Activated gamma-delta T cell (primary cell): ENCODE results near the gene ECHS1.

Experiments used
- DNase-seq: peaks from one replicate; lab custom pipeline; 2025; lab: John Stamatoyannopoulos, UW

The ECHS1 gene

DNA sequence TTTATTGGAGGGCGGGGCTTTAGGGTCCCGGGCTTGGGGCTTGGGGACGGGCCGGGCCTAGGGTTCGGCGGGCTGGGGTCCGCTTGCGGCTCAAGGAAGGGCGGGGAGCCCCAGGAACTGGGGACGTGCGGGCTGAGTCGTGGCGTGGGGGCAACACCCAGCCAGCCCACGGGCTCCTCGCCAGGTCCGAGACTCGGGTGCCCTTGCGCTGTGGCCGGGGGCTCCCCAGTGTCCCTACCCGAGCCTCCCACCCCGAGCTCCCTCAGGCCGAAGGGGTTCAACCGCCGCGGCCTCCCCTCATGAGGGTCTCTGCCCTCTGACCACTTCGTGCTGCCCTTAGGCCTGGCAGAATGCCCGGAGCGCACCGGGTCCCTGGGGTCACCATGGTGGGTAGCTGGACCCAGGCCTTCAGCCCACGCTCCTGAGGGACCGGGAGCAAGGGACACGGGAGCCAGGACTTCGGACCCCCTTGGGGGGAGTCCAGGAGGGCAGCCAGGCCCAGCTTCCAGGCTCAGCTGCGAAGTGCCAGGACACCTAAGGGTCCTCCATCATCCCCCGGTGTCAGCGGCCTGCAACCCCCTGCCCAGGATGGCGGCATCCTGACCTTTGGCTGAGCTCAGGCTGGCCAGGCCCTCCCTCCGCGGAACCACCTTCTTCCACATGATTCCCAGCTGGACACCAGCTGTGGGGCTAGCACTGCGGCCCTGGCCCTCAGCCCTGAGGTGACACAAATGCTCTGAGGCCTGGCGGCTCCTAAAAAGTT lies 14.8 kb downstream of the ECHS1 start:
- DNase-seq = no peak

DNA sequence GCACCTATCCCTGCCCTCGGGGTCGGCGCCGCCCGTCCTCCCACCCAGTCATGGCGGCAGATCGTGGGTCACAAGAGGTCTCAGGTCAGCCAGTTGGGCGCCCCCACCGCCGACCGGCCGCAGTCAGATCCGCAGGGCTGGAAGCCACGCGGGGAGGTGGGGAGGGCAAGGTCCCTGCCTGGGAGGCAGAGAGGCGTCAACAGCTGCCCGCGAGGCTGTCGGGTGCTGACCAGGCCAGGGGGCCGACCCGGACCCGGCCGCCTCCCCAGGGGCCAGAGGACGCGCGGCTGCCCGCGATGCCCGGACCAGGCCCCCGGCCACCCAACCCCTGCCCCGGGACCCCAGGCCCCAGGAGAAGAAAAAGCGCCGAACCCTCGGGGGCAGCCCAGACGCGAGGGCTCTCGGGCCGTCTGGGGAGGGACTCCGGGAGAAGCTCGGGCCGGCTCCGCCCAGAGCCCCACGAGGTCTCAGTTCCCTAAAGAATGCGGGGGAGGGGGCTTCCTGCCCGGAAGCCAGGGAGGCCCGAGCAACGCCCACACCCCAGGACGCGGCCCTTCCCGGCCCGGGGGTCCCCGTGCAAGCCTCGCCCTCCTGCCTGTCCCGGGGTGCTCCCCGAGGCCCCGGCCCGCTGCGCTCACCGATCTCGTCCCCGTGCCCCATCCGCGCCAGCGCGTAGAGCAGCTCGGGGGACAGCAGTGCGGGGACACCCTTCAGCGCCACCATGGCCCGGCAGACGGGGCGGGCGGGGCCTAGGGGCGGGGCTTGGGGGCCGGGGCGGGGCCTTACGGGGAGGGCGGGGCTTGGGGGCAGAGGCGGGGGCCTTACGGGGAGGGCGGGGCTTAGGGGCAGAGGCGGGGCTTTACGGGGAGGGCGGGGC lies 15.6 kb downstream of the ECHS1 start, which contains the start of gene FUOM:
Gene FUOM, minus strand, starts transcription at position 735 of the 877 bp plus-strand sequence. Its CDS starts 12 bp downstream, at position 723.
- peak; percentile 63 for DNase-seq

GRCh38 chr10:133356549-133357284 lies 16.4 kb downstream of the ECHS1 start:
- DNase-seq = no peak

DNA sequence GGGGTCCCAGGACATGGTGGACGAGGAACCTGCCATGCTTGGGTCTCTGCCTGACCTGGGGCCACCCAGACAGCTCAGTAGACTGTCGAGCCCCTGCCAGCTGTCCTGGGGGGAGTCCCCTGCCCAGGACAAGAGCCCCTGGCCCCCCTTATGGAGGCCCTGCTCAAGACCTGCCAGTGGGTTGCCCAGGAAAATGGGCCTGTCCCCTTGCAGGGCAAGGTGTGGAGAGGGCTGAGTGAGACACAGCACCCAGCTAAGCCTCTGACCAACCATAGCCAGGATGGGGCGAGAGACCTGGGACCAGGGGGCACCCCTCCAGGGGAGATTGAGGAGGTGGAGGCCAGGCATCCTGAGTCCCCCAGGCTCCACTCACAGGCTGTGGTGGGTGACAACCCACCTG lies 17.2 kb downstream of the ECHS1 start:
- no peak for DNase-seq

DNA sequence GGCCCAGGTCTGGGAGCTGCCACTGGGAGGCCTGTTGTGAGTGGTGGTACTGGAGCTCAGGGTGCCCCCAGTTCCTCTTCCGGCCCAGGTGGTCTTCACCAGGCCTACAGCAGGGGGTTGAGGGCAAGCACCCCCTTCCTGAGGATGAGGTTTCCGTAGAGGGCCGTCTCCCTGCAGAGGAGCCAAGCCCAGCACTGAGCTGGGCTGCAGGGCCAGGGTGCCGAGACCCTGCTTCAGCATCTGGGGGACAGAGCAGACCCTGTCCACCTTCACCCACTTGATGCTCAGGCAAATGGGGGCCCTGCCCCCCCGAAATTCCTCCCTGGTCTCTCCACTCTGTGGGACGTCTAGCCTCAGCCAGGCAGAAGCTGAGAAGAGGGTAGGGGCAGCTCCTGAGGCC lies 17.9 kb downstream of the ECHS1 start:
- DNase-seq = no peak

- no peak for DNase-seq
These were observed 18.4 kb downstream of the ECHS1 start for GRCh38 chr10:133354672-133355240.

- DNase-seq = no peak
These were observed 19.1 kb downstream of the ECHS1 start for GRCh38 chr10:133353988-133354605.

DNA sequence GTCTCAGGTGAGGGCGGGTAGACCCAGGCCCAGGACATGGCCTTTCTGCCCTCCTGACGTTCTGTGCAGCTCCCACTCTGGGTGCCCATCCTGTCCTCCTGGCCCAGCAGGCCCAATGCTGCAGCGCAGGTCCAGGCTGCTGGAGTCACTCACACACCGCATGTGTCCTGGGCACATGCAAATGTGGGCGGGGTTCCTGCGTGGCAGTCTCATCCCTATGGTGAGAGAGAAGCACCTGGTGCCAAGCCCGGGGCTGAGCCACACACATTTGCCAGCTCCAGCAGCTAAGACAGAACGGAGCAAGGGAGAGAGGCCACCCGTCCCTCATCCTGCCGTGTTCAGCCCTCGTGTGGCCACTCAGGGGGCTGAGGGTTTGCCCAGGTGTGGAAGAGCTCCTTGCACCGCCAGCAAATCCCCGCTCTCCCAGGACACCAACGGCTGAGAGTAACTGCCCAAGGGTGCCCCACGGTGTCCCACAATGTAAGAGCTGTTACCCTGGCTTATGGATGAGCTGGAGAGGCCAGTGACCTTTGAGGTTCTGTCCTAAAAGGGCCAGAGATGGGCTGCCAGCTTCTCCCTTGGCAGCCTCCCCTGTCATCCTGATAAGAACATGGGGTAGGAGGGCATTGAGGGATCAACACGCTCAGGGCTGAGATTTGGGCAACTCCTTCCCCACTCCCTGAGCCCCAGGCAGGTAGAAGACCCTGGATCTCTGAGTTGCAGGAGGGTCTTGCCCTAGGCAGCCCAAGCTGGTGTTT lies 19.8 kb downstream of the ECHS1 start:
- DNase-seq = no peak

DNA sequence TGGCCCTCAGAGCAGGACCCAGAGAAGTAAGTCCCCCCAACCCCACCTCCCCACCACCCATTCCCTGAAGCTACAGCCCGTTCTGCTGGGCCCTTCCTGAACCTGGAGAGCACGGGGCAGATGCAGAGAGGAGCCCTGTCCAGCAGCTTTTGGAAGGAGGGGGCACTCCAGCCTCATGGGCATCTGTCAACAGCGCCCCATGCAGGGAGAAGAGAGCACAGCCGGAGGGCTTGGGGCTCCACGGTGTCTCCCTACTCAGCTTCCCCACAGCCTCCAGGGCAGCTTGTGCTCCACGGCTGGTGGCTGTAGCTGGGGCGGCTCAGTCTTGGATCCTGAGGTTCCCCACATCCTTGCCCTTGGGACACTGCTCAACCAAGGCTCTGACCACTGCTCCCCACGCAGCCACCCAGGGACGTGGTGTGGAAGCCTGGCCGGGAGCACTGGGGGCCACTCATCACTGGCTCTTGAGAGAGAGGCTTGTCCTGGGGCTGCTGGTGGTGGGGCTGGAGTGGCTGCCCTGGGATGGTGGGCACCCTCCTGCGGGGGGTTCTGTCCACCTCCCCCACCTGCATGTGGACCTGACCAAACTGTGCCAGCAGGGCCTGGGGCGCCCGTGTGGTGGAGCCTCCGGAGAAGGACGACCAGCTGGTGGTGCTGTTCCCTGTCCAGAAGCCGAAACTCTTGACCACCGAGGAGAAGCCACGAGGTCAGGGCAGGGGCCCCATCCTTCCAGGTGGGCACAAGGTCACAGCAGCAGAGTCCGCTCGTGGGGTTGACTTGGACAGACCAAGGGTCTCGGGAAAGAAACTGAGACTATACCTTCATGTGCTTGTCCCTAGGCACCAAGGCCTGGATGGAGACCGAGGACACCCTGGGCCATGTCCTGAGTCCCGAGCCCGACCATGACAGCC lies 21.5 kb downstream of the ECHS1 start:
- DNase-seq = no peak

DNA sequence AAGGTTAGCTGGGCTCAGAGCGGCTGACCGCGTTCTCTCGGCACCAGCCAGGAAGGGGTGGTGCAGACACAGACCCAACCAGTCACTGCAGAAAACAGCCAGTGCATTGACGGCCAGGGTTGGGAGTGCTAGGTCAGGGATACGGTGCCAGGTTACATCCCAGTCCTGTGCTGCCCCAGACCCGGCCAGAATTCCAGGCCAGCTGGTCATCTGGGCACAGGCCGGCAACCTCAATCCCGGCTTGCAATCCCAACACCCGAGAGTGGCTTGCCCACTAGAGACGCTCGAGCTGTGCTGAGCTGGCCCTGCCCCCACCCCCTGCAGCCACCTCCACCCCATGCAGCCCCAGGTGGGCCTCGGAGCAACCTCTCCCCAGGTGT lies 22.2 kb downstream of the ECHS1 start:
- DNase-seq = no peak

DNA sequence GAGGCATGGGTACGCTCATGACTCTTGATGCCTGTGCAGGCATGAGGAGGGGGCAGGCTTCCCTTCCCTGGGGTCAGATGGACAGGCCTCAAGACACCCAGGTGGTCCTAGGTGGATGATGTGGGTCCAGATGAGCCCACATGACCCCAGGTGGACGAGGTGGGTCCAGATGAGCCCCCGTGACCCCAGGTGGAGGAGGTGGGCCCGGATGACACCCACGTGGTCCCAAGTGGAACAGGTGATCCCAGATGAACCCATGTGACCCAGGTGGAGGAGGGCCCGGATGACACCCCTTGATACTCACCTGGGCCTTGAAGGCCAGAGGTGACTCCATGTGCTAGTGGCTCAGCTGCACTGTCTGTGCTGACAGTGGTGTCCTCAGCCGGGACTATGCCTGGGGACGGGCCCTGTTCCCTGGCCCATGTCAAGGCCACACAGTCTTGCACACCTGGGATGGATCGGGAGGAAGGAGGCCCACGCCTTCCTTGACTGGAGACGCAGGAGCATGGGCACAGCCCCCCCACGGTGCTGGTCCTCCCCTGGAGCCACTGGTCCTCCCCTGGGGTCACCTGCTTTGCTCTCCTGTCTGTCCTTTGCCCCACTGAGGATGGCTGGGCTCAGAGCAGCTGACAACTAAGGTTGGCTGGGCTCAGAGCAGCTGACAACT lies 22.7 kb downstream of the ECHS1 start:
- no peak for DNase-seq

- no peak for DNase-seq
These were observed 23.6 kb downstream of the ECHS1 start for GRCh38 chr10:133349577-133350011.

DNA sequence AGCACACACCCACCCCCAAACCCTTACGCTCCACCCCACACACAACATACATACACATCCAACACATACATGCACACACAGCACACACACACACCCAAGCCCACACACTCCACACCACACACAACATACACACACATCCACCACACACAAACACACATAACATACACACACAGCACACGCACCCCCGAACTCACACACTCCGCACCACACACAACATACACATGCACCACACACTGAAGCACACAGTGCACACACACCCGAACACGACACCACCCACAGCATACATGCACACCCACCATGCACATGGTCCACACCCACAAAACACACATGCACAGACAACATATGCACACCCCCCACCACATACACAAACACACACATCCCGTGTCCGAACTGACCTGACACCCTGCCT lies 24.0 kb downstream of the ECHS1 start:
- no peak for DNase-seq

DNA sequence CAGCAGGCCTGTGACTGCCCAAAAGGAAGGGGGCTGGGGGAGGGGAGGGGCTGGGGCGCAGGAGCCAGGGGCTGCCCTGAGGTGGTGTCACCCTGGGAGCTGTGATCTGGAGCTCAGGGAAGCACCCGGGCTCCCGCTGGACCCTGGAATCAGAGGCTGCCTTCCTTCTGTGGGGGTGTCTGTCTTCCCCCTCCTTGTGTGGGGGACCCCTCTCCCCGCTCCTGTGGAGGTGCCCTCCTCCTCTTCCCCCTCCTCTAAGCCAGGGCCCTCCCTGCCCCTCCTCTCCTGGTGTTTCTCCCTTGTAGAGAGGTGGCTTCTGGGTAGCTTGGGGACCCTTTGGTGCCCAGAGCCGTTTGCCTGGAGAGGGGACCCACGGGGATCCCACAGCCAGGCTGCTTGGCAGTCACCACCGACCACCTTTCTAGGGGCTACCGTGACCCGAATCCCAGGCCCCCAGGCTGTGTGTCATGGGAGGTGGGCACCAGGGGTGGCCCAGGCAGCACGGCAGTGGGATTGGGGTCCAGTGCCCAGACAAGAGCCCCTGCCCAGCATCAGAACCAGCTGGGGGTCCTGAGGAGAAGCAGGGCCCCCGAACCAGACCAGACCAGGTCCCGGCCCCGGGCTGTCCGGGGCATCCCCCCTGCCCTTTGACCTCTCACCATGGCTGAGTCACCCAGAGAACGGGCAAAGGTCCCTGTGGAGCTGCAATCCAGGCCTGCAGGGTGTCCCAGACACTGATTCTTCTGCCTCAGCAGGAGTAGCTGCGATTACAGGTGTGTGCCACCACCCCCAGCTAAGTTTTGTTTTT lies 25.2 kb downstream of the ECHS1 start:
- DNase-seq = no peak

DNA sequence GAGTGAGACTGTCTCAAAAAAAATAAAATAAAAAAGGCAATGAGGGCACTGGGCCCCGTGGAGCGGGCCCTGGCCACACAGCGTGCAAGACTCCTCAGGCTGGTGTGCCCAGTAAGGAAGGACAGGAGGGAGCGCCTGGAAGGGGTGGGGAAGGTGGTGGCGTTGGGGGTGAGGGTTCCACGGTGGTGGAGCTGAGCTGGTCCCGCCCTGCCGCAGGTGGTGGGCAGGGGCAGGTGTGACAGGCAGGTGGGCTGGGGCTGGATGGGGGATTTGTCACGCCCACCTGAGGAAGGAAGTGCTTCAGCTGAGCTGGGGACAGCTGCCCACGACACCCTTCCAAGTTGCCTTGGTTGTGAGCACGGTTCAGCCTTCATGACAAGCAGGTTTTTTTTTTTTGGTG lies 26.7 kb downstream of the ECHS1 start:
- no peak for DNase-seq

DNA sequence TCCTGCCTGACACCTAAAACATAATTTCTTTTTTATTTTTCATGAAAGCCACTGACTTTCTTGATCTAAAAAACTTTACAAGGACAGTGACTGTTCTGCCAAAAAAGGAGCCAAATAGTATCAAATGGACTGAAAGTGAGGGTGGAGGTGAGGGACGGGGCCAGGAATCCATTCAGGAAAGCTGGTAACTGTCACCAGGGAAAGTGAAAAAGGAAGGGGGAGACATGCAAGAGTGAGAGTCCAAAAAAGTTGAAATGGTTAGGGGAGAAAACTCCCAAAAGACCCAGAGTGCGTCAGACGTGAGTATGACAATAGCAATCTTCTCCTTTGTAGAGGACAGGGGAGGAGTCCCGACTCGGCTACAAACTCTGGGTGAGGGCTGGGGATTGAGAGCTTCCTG lies 28.9 kb downstream of the ECHS1 start:
- no peak for DNase-seq

GRCh38 chr10:133343558-133343957 lies 29.6 kb downstream of the ECHS1 start:
- DNase-seq = no peak

DNA sequence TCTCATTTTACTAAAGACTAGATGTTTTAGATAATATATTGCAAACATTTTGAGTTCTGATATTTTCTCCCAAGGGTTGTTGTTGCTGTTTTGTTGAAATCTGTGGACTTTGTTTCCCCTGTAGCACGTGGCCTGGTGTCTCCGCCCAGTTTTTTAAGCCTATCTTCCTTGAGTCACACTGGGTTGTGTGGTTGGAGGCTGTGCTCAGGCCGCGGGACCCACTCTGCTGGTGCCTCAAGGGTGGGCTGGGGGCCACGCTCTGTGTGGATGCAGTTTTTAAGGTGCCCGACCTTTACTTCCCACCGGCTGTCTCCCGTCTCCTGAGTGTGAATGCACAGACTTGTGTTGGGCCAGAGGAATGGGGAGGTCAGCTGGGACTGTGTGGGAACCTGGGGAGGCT lies 30.2 kb downstream of the ECHS1 start:
- no peak for DNase-seq
